ENCODE results near the gene PIAS4. TPM values are rescaled to one million over a fixed set of nuclear protein-coding genes. Genes with fewer than 3 reads are reported as not detected.

PIAS4 gene
- total RNA-seq, 2 experiments from 2014 or later: 32.9 to 34.7 TPM

DNA sequence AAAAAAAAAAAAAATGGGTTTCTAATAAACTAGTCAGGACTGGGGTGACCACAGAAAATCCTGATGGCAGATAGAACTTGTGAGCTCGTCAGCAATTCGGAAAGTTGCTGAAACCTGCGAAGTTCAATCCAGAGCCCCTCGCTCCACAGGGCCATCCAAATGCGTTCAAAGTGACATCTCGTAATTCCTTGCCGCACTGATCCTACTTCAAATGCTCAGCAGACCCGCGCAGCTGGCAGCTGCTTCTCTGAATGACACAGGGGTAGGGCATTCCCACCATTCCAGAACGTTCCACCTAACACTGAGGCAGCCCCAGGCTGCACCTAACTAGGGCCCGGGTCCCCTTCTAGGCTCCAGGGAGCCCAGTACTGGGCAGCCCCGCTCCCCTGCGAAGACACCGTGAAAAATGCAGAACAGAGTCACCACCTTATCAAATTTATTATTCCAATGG is 31.9 kb upstream of the PIAS4 start:
- CTCF ChIA-PET: interaction anchor here (0.7 to 1.7 kb wide), 5 partner anchors 8 to 441 kb away, joined by 3 to 6 read pairs (median 4); partner anchors contain the start of gene EEF2
- POLR2A ChIA-PET: interaction anchor here (0.9 to 1.9 kb wide), 2 partner anchors 9 to 12 kb away, joined by 3 to 6 read pairs; no protein-coding TSS in a partner anchor

GRCh38 chr19:3976495-3977241 is 30.9 kb upstream of the PIAS4 start:
- POLR2A ChIA-PET: interaction anchor here (0.9 to 1.9 kb wide), 2 partner anchors 8 to 9 kb away, joined by 3 to 6 read pairs; partner anchors contain the start of gene EEF2
- CTCF ChIA-PET: interaction anchor here (1.7 kb wide), 1 partner anchor 9 kb away, joined by 6 read pairs; the partner anchor contains the start of gene EEF2

GRCh38 chr19:3977242-3978143 is 30.0 kb upstream of the PIAS4 start:
- ChIA-PET CTCF (no interaction called here), POLR2A (interaction anchor here (0.6 to 0.9 kb wide), 2 partner anchors 8 to 10 kb away, joined by 3 read pairs; partner anchors contain the start of gene EEF2)

- CTCF ChIA-PET: no interaction called here
- POLR2A ChIA-PET: interaction anchor here (0.6 kb wide), 1 partner anchor 10 kb away, joined by 3 read pairs; no protein-coding TSS in a partner anchor
Measured at GRCh38 chr19:3978145-3978544, 29.4 kb upstream of the PIAS4 start.

- CTCF ChIA-PET: interaction anchor here (0.6 kb wide), 1 partner anchor 85 kb away, joined by 3 read pairs; no protein-coding TSS in a partner anchor
Measured at GRCh38 chr19:3979289-3979673, 28.3 kb upstream of the PIAS4 start.

GRCh38 chr19:3979674-3980352 is 27.7 kb upstream of the PIAS4 start:
- POLR2A ChIA-PET: interaction anchor here (0.5 to 7.7 kb wide), 3 partner anchors 8 to 21 kb away, joined by 7 to 64 read pairs (median 22); partner anchors contain the start of gene DAPK3
- CTCF ChIA-PET: interaction anchor here (0.9 kb wide), 1 partner anchor 9 kb away, joined by 3 read pairs; the partner anchor contains the start of gene DAPK3

More at GRCh38 chr19:3979289-3979673, 28.3 kb upstream of the PIAS4 start:
- POLR2A ChIA-PET: interaction anchor here (0.5 to 7.7 kb wide), 3 partner anchors 7 to 21 kb away, joined by 7 to 64 read pairs (median 22); partner anchors contain the start of gene DAPK3

DNA sequence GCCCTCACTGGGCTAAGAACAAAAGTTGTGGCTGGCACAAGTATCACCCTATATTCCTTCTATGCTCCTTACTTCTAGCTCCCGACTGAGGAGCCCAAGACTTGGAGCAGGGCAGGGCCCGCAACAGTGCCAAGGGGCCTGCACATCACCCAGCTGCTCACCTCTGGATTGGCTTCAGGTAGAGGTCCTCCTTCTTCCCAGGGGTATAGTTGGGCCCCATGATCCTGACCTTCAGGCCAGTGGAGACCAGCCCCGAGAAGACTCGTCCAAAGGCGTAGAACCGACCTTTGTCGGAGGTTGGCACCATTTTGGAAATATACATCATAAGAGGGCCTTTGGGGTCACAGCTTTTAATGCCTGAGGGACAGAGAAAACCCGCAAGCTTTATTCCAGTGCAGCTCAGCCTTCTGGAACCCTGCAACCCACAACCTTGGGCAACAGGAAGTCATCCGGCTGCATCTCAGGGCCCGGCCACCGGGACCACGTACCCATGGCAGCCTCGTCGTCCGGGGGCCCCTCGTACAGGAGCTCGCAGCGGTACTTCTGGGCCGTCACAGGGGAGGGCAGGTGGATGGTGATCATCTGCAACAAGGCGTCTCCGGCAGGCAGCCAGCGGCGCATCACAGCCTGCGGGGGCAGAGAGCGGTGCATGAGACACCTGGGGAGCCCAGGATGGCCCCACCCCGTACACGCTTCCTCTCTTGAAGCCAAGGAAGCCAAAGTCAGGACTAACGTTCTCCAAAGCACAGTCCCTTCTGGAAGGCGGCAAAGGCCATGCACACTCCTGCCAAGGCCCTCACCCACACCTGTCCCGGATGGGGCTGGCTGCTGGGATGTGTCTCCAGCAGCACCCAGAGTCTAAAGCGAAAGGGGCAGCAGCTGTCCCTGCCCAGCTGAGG is 26.9 kb upstream of the PIAS4 start:
- ChIA-PET CTCF (interaction anchor here (0.9 kb wide), 1 partner anchor 10 kb away, joined by 3 read pairs; the partner anchor contains the start of gene DAPK3), POLR2A (interaction anchor here (7.7 kb wide), 1 partner anchor 9 kb away, joined by 64 read pairs; the partner anchor contains the start of gene DAPK3)

GRCh38 chr19:3981373-3981735 is 26.2 kb upstream of the PIAS4 start:
- ChIA-PET CTCF (no interaction called here), POLR2A (interaction anchor here (7.7 kb wide), 1 partner anchor 10 kb away, joined by 64 read pairs; the partner anchor contains the start of gene DAPK3)

DNA sequence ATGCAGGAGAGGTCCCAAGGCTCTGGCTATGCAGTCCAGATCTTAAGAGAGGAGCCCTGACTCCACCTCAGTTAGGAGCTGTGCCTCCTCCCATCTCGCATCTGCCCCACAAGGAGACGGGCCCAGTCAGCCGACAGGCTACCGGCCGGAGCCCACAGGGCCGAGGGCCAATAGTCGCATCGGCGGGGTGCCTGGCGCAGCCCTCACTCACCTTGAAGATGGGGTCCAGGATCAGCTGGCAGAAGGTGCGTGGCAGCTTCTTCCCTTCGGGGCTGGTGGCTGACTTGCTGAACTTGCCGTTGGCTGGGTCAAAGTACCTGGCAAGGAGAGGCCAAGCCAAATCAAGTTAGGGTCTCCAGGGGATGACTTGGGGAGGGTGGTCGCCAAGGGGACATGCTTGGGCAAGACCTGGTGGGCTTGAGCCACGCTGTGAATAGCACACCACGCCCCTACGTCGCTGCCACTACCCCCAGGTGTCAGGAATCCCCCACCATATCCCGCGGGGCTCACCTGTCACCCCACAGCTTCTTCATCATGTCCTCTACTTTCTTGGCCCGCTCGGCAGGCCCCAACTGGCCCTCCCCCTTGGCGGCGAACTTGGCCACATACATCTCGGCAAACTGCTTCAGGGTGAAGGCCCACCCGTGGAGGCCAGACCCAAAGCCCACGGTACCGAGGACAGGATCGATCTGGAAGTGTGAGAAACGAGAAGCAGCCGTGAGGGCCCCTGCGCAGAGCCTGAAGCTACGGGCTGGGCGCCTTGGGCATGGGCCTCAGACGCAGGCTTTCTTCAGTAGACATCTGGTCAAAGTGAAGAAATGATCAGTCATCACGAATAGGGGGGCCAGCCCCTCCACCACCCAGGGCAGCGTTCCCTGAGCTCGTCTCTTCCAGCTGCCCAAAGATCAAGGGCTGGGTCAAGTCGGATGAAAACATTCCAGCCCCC is 25.5 kb upstream of the PIAS4 start:
- POLR2A ChIA-PET: interaction anchor here (7.7 kb wide), 1 partner anchor 10 kb away, joined by 64 read pairs; the partner anchor contains the start of gene DAPK3
- CTCF ChIA-PET: interaction anchor here (0.8 kb wide), 1 partner anchor 10 kb away, joined by 3 read pairs; no protein-coding TSS in a partner anchor

- ChIA-PET POLR2A (interaction anchor here (7.7 kb wide), 1 partner anchor 11 kb away, joined by 64 read pairs; the partner anchor contains the start of gene DAPK3), CTCF (interaction anchor here (0.8 to 1.2 kb wide), 2 partner anchors 8 to 11 kb away, joined by 3 to 6 read pairs; no protein-coding TSS in a partner anchor)
Measured at GRCh38 chr19:3982701-3983541, 24.6 kb upstream of the PIAS4 start.

GRCh38 chr19:3983542-3983914 is 24.0 kb upstream of the PIAS4 start:
- ChIA-PET POLR2A (interaction anchor here (1.5 to 7.7 kb wide), 3 partner anchors 8 to 15 kb away, joined by 6 to 64 read pairs (median 7); partner anchors contain the start of gene DAPK3), CTCF (interaction anchor here (1.2 kb wide), 1 partner anchor 8 kb away, joined by 6 read pairs; no protein-coding TSS in a partner anchor)

DNA sequence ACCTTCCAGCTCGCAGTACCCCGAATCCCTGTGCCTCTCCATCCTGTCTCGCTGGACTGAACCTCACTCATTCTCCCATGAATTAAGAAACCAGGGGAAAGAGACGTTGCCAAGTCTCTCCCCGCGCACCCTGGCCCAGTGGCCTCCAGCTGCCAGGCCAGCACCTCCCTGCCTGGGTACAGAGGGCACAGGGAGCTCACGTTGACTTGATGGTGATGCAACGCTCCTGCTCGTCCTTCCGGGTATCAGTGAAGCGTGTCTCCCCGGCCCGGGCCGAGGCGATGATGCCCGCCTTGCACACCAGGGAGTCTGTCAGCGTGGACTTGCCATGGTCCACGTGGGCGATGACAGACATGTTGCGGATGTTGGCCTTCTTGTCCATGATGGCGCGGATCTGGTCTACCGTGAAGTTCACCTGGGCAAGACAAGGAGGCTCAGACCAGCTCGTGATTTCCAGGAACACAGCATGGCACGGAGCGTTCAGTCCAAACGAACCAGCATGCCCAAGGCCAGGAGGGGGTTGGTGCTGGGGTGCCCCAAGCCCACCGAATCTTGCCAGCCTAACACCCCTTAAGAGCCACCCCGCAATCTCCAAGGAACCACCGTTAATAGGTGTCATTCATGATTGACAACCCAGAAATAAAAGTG is 23.5 kb upstream of the PIAS4 start:
- CTCF ChIA-PET: interaction anchor here (1.2 kb wide), 1 partner anchor 9 kb away, joined by 6 read pairs; no protein-coding TSS in a partner anchor
- POLR2A ChIA-PET: interaction anchor here (0.6 to 7.7 kb wide), 4 partner anchors 9 to 1007 kb away, joined by 4 to 64 read pairs (median 6); partner anchors contain the start of genes DAPK3 and TLE6

GRCh38 chr19:3984584-3984907 is 23.0 kb upstream of the PIAS4 start:
- POLR2A ChIA-PET: interaction anchor here (0.6 to 7.7 kb wide), 6 partner anchors 9 to 1007 kb away, joined by 4 to 64 read pairs (median 6); partner anchors contain the start of genes DAPK3, MRPL54 and TLE6
- CTCF ChIA-PET: interaction anchor here (1.2 to 2.1 kb wide), 4 partner anchors 9 to 40 kb away, joined by 3 to 6 read pairs (median 6); partner anchors contain the start of gene DAPK3

DNA sequence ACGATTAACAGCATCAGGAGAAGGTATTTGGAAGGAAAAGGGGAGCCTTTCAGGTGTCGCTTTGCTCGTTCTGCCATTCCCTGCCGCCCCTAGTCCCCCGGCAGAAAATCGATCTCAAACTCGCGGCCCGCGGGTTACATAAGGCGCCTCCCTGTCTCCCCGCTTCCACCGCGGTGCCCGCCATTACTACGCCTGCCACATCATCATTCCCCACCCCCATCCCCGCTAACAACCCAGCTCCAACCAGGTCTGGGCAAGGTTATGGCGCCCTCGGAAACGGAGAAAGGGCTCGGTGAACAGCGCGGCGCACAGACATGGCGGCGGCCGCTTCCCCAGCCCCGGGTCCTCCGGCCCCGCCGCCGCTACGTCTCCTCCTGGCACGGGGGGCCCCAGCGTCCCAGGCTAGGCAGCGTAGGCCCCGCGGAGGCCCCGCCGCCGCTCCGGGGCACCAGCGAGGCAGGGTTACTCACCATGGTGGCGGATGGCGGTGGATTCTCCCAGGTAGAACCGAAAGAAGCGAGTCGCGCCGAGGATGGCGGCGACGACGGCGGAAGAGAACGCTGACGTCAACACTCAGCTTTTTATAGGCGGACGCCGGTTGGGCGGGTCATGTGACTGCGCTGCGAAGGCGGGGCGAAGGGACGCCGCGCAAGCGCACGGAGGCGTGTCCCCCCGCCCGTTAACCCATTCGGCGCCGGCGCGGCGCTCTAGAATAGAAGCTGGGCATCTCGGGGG is 22.5 kb upstream of the PIAS4 start, which contains the start of gene EEF2:
TSS of gene EEF2 (minus strand) at position 556 of the 735 bp plus-strand sequence. CDS start at position 473, 83 bp downstream.
- CTCF ChIA-PET: interaction anchor here (0.8 to 2.1 kb wide), 9 partner anchors 9 to 217 kb away, joined by 3 to 9 read pairs (median 5); partner anchors contain the start of gene DAPK3
- POLR2A ChIA-PET: interaction anchor here (0.6 to 7.7 kb wide), 11 partner anchors 8 to 223 kb away, joined by 3 to 64 read pairs (median 5); partner anchors contain the start of genes DAPK3, MRPL54, PIAS4 and ZBTB7A

All from activated CD8-positive, alpha-beta memory T cell treated with anti-CD3 and anti-CD28 coated beads for 36 hours (primary cell).